HCT116 (cell line): ENCODE results near the gene JCAD. TPM values are rescaled to one million over a fixed set of nuclear protein-coding genes. Genes with fewer than 3 reads are reported as not detected.

Experiments used
- ATAC-seq: fragments of 200-7000 bp; cut with Tn5 transposase; 2 replicates; pipeline ENCODE4 v1.9.1; 2020; ENCODE audit warnings: mild to moderate bottlenecking, moderate library complexity
- BruUV-seq: library from RNA; stranded (reverse); fragments of 400-500 nt; replicated peaks from 2 replicates; lab custom pipeline; 2021; lab: Mats Ljungman, UMichigan
- CTCF ChIA-PET: fragments of 300-600 bp; sonication (Branson Sonifier 250); formaldehyde crosslinking; loops from one replicate; lab custom pipeline; 2021; ENCODE audit warnings: antibody characterized with exemption; lab: Charles Lee
- POLR2A ChIA-PET: fragments of 300-600, 350-600 bp; sonication (Branson Sonifier 250); formaldehyde crosslinking; loops from one replicate; lab custom pipeline; 2021; ENCODE audit warnings: antibody characterized with exemption; lab: Charles Lee
- RAD21 ChIA-PET, 2 experiments: fragments of 300-600 bp; sonication (Branson Sonifier 250); formaldehyde crosslinking; loops; one replicate each; lab custom pipeline; 2023; ENCODE audit warnings: low total read pairs in 2 of 2; ENCODE audit not compliant: uncharacterized antibody in 2 of 2, unreplicated experiment in 2 of 2, low non-redundant PET in 1 of 2; lab: Charles Lee
- DNase-seq: peaks from one replicate; pipeline ENCODE4 v3.0.0-alpha.2; 2010; ENCODE audit warnings: low read depth, low spot score
- H2AFZ ChIP-seq: fragments of 200-600 bp; shearing (Covaris generic), sonication (generic); 2 replicates; pipeline ENCODE4 v1.6.1; 2017; ENCODE audit warnings: low read depth, mixed run types, mixed read lengths, antibody characterized with exemption, low read length; ENCODE audit not compliant: poor library complexity, severe bottlenecking
- H3K27ac ChIP-seq: 2 replicates; pipeline ENCODE4 v1.5.1; 2012; ENCODE audit warnings: low read depth, low read length
- H3K27me3 ChIP-seq: fragments of 200-600 bp; sonication (generic); 2 replicates; pipeline ENCODE4 v1.6.1; 2016; ENCODE audit warnings: mixed run types, low read length, mixed read lengths; ENCODE audit not compliant: insufficient read depth
- H3K36me3 ChIP-seq, 2 experiments: fragments of 200-500 bp in 1 of 2; fragments of 200-600 bp in 1 of 2; sonication (Bioruptor generic) in 1 of 2; sonication (generic) in 1 of 2; 2 replicates each; pipeline versions ENCODE4 v1.5.1 to v1.6.1; 2014 to 2016; ENCODE audit warnings: low read length in 2 of 2, inconsistent platforms in 1 of 2, mixed read lengths in 1 of 2, mixed run types in 1 of 2; ENCODE audit not compliant: insufficient read depth in 2 of 2, control insufficient read depth in 1 of 2
- H3K4me1 ChIP-seq, 2 experiments: fragments of 200-600 bp in 1 of 2; sonication (generic) in 1 of 2; 2 replicates each; pipeline versions ENCODE4 v1.5.1 to v1.6.1; 2012 to 2017; ENCODE audit warnings: low read length in 2 of 2, inconsistent platforms in 1 of 2, mild to moderate bottlenecking in 1 of 2, mixed read lengths in 1 of 2, mixed run types in 1 of 2, moderate library complexity in 1 of 2; ENCODE audit not compliant: insufficient read depth in 2 of 2, control insufficient read depth in 1 of 2
- H3K4me2 ChIP-seq: fragments of 200-600 bp; sonication (generic); 2 replicates; pipeline ENCODE4 v1.6.1; 2017; ENCODE audit warnings: mixed run types, low read length, mixed read lengths
- H3K4me3 ChIP-seq, 2 experiments: fragments of 200-600 bp in 1 of 2; sonication (generic) in 1 of 2; replicated peaks in 1 of 2; 2 replicates each; pipeline ENCODE4 v1.5.1; 2011 to 2016; ENCODE audit warnings: low read length in 2 of 2, control low read depth in 1 of 2, low read depth in 1 of 2, mild to moderate bottlenecking in 1 of 2, mixed read lengths in 1 of 2, mixed run types in 1 of 2
- H3K79me2 ChIP-seq: fragments of 200-600 bp; sonication (generic); 2 replicates; pipeline ENCODE4 v1.6.1; 2017; ENCODE audit warnings: mild to moderate bottlenecking, mixed run types, low read length, moderate library complexity, mixed read lengths; ENCODE audit not compliant: insufficient read depth
- H3K9ac ChIP-seq: fragments of 200-600 bp; sonication (generic); 2 replicates; pipeline ENCODE4 v1.6.1; 2016; ENCODE audit warnings: low read length, mixed read lengths
- H3K9me2 ChIP-seq: fragments of 200-600 bp; sonication (generic), shearing (Covaris generic); 2 replicates; pipeline ENCODE4 v1.6.1; 2017; ENCODE audit warnings: mixed run types, mild to moderate bottlenecking, moderate library complexity; ENCODE audit not compliant: insufficient read depth
- H3K9me3 ChIP-seq, 2 experiments: fragments of 200-500 bp in 1 of 2; fragments of 200-600 bp in 1 of 2; sonication (Bioruptor generic) in 1 of 2; sonication (generic) in 1 of 2; 2 replicates each; pipeline ENCODE4 v1.6.1; 2014 to 2017; ENCODE audit warnings: low read length in 2 of 2, mixed read lengths in 2 of 2, inconsistent platforms in 1 of 2, low read depth in 1 of 2, mild to moderate bottlenecking in 1 of 2, mixed run types in 1 of 2, moderate library complexity in 1 of 2; ENCODE audit not compliant: control insufficient read depth in 1 of 2, insufficient read depth in 1 of 2
- H4K20me1 ChIP-seq: fragments of 200-600 bp; sonication (generic), shearing (Covaris generic); 2 replicates; pipeline ENCODE4 v1.6.1; 2017; ENCODE audit warnings: mixed run types, mild to moderate bottlenecking, moderate library complexity; ENCODE audit not compliant: insufficient read depth
- CEBPB ChIP-seq: IDR thresholded peaks from 2 replicates; pipeline ENCODE4 v1.6.1; 2012; ENCODE audit warnings: low read depth
- FOSL1 ChIP-seq: IDR thresholded peaks from 2 replicates; pipeline ENCODE4 v1.6.1; 2012; ENCODE audit warnings: low read depth
- JUND ChIP-seq: IDR thresholded peaks from 2 replicates; pipeline ENCODE4 v1.6.1; 2012
- SIN3A ChIP-seq: IDR thresholded peaks from 2 replicates; pipeline ENCODE4 v1.6.1; 2012; ENCODE audit warnings: low read depth
- SP1 ChIP-seq: IDR thresholded peaks from 2 replicates; pipeline ENCODE4 v1.6.1; 2012; ENCODE audit warnings: low read depth
- ZFX ChIP-seq: fragments of 450-650 bp; IDR thresholded peaks from 2 replicates; pipeline ENCODE4 v1.6.1; 2017
- intact Hi-C: fragments of 100-400 bp; cut with micrococcal nuclease; formaldehyde crosslinking; loops from 2 replicates; pipeline ENCODE4 v1.10.0; 2022
- total RNA-seq: library from RNA; stranded (reverse); gene quantifications from one replicate; pipeline ENCODE4 v1.2.1, GENCODE V29; 2021; ENCODE audit not compliant: unreplicated experiment
- TF ChIP-seq, protein P1 (sequence below): IDR thresholded peaks from 2 replicates; pipeline ENCODE4 v1.6.1; 2012
- TF ChIP-seq, protein P2 (sequence below): IDR thresholded peaks from 2 replicates; pipeline ENCODE4 v1.6.1; 2012; ENCODE audit warnings: low read depth
- TF ChIP-seq, protein P3 (sequence below), 3 experiments: fragments of 200-600 bp in 1 of 3; sonication (generic) in 1 of 3; IDR thresholded peaks in 2 of 3; conservative IDR thresholded peaks in 1 of 3; 2 replicates each; pipeline ENCODE4 v1.5.1; 2012 to 2017; ENCODE audit warnings: low read depth in 2 of 3, low read length in 2 of 3, antibody characterized with exemption in 1 of 3, borderline replicate concordance in 1 of 3, control low read depth in 1 of 3, mild to moderate bottlenecking in 1 of 3, mixed read lengths in 1 of 3, mixed run types in 1 of 3, moderate library complexity in 1 of 3; ENCODE audit not compliant: insufficient read depth in 1 of 3

Gene JCAD
- total RNA-seq, 1 experiment from 2014 or later = 17.5 TPM

DNA sequence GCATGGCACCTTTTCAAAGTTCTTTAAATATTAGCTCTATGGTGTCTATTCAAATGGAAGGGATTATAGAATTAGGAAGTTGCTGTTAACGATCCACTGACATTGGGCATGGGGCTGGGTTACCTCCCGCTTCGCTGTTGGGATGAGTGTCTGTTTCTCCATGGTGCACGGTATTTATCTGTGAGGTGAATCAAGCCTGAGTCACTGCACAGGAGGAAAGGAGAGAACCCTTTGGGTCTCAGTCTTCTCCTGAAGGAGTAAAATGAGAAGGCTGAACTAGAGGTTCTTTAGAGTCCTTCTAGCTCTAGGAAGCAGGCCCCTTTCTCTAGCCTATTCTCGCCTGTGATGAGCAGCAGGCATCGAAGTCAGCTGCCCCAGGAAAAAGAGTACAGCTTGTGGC lies 7.3 kb downstream of the JCAD start:
- H3K9me3 ChIP-seq = no peaks in the 10 kb centered on the region
- H3K4me2 ChIP-seq = peak overlapping the region; percentile 49
- ChIA-PET CTCF (no interaction called here), RAD21 (no interaction called here), POLR2A (no interaction called here)
- peaks cover 19 to 32% of the 10 kb centered on the region in 2 experiments for H3K4me1 ChIP-seq
- H3K4me3 ChIP-seq = no peak overlapping the region
- TF ChIP-seq CEBPB (no peak), SP1 (peak; percentile 39; the same call in 1 of the 2 replicates), JUND (peak; percentile 33; the same call in 1 of the 2 replicates), FOSL1 (peak; percentile 60; the same call in 1 of the 2 replicates)
- no TSS peak for BruUV-seq
- H3K27me3 ChIP-seq = no peaks in the 10 kb centered on the region
- DNase-seq = no peak
- H3K79me2 ChIP-seq = peaks cover 18% of the 10 kb centered on the region
- H3K9me2 ChIP-seq = no peaks in the 10 kb centered on the region
- no peaks in the 10 kb centered on the region for H4K20me1 ChIP-seq
- H3K9ac ChIP-seq = no peak overlapping the region
- peak; percentile 51; the same call in 1 of the 2 replicates for ATAC-seq
- H3K36me3 ChIP-seq = no peaks in the 10 kb centered on the region
- no peak overlapping the region for H3K27ac ChIP-seq
- H2AFZ ChIP-seq = no peak overlapping the region
- intact Hi-C loops = no loop called here

DNA sequence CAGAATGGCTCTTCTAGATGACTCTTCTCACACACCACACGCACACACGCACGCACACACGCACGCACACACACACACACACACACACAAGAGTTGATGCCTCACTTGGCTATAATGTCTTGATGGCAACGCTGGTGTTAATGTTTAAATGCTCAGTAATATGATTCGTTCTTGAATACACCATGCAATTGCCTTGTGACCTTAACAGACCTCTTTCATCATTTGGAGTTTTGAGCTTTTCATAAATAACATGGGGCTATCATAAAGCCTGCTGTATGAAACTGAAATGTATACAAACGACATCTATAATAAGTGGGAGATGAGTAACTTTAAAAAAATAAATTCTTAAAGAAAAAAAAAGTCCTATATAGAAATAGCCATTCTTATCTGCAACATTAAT lies 8.2 kb downstream of the JCAD start:
- Histone ChIP-seq H3K9me2 (no peaks in the 10 kb centered on the region), H3K4me1 (peaks cover 12 to 23% of the 10 kb centered on the region in 2 experiments), H3K4me2 (no peak overlapping the region), H3K4me3 (no peak overlapping the region), H4K20me1 (no peaks in the 10 kb centered on the region), H3K27me3 (no peaks in the 10 kb centered on the region), H3K9me3 (no peaks in the 10 kb centered on the region), H2AFZ (no peak overlapping the region), H3K36me3 (peaks cover 0 to 2% of the 10 kb centered on the region in 2 experiments; a peak in 1 of 4 replicates), H3K9ac (no peak overlapping the region), H3K79me2 (peaks cover 18% of the 10 kb centered on the region), H3K27ac (no peak overlapping the region)
- BruUV-seq = no TSS peak
- DNase-seq (no peak), ATAC-seq (no peak)
- intact Hi-C loops = no loop called here
- POLR2A ChIA-PET = no interaction called here
- CTCF ChIA-PET = no interaction called here
- no peak for TF ChIP-seq FOSL1
- TF ChIP-seq, protein P1, sequence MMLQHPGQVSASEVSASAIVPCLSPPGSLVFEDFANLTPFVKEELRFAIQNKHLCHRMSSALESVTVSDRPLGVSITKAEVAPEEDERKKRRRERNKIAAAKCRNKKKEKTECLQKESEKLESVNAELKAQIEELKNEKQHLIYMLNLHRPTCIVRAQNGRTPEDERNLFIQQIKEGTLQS = no peak
- no peak for TF ChIP-seq SP1
- no peak for TF ChIP-seq ZFX
- TF ChIP-seq SIN3A = no peak
- TF ChIP-seq, protein P2, sequence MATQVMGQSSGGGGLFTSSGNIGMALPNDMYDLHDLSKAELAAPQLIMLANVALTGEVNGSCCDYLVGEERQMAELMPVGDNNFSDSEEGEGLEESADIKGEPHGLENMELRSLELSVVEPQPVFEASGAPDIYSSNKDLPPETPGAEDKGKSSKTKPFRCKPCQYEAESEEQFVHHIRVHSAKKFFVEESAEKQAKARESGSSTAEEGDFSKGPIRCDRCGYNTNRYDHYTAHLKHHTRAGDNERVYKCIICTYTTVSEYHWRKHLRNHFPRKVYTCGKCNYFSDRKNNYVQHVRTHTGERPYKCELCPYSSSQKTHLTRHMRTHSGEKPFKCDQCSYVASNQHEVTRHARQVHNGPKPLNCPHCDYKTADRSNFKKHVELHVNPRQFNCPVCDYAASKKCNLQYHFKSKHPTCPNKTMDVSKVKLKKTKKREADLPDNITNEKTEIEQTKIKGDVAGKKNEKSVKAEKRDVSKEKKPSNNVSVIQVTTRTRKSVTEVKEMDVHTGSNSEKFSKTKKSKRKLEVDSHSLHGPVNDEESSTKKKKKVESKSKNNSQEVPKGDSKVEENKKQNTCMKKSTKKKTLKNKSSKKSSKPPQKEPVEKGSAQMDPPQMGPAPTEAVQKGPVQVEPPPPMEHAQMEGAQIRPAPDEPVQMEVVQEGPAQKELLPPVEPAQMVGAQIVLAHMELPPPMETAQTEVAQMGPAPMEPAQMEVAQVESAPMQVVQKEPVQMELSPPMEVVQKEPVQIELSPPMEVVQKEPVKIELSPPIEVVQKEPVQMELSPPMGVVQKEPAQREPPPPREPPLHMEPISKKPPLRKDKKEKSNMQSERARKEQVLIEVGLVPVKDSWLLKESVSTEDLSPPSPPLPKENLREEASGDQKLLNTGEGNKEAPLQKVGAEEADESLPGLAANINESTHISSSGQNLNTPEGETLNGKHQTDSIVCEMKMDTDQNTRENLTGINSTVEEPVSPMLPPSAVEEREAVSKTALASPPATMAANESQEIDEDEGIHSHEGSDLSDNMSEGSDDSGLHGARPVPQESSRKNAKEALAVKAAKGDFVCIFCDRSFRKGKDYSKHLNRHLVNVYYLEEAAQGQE = no peak
- no peak for TF ChIP-seq CEBPB
- TF ChIP-seq, protein P3, sequence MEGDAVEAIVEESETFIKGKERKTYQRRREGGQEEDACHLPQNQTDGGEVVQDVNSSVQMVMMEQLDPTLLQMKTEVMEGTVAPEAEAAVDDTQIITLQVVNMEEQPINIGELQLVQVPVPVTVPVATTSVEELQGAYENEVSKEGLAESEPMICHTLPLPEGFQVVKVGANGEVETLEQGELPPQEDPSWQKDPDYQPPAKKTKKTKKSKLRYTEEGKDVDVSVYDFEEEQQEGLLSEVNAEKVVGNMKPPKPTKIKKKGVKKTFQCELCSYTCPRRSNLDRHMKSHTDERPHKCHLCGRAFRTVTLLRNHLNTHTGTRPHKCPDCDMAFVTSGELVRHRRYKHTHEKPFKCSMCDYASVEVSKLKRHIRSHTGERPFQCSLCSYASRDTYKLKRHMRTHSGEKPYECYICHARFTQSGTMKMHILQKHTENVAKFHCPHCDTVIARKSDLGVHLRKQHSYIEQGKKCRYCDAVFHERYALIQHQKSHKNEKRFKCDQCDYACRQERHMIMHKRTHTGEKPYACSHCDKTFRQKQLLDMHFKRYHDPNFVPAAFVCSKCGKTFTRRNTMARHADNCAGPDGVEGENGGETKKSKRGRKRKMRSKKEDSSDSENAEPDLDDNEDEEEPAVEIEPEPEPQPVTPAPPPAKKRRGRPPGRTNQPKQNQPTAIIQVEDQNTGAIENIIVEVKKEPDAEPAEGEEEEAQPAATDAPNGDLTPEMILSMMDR (IDR thresholded peaks at IDR 0.05 in 2 of 3, conservative IDR thresholded peaks at IDR 0.05 in 1 of 3; ENCODE audit: borderline replicate concordance in 1 of 3, insufficient read depth in 1 of 3, low read depth in 2 of 3, low read length in 2 of 3) = no peak
- RAD21 ChIA-PET = no interaction called here
